HG02981 (cell line): ENCODE results near the gene PLCB4.

Experiments used
- ATAC-seq: cut with Tn5 transposase; IDR thresholded peaks from one replicate; pipeline ENCODE4 v1.9.1; 2021; ENCODE audit warnings: mild to moderate bottlenecking, moderate library complexity; ENCODE audit not compliant: unreplicated experiment

PLCB4 gene

GRCh38 chr20:9478771-9479170, 409.9 kb downstream of the PLCB4 start:
- ATAC-seq: no peak

- no peak for ATAC-seq
Measured at GRCh38 chr20:9480066-9480465, 411.2 kb downstream of the PLCB4 start.

DNA sequence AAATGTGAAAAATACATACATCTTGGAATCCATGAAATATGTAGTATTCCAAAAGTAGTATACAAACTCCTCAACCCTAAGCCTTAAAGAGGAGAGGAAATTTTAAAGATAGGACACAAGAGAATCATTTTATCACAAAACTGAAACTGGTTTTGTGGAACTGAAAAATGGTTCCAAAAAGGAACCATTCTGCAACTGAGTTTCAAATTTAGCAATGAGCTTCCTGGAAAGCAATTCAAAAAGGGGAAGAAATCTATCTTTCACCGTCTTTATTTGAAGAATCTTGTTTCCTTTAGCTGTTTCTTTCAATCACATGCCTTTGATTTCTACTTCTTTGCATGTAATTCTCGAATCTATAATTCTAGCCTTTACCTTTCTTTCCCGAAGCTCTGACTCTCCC, 413.3 kb downstream of the PLCB4 start:
- ATAC-seq: no peak

DNA sequence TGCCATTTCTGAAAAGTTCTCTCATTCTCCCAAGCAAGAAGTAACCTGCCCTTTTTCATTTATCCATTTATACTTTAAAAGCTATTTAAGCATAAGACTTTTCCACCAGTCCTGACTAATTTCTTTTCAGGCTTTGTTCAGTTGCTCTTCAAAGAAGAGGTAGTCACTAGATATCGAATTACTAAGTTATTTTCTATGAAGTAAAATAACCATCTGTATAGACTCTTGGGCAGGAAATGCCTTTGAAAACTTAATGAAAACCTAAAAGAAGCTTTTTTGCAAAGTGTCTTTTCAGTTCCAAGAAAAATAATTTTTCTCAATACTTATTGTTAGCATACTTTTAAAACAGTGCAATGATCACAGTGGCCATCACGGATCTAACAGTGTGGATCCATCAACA, 414.2 kb downstream of the PLCB4 start:
- no peak for ATAC-seq

- no peak for ATAC-seq
Measured at GRCh38 chr20:9485614-9486340, 416.9 kb downstream of the PLCB4 start.

GRCh38 chr20:9487231-9487630, 418.3 kb downstream of the PLCB4 start:
- ATAC-seq: no peak

DNA sequence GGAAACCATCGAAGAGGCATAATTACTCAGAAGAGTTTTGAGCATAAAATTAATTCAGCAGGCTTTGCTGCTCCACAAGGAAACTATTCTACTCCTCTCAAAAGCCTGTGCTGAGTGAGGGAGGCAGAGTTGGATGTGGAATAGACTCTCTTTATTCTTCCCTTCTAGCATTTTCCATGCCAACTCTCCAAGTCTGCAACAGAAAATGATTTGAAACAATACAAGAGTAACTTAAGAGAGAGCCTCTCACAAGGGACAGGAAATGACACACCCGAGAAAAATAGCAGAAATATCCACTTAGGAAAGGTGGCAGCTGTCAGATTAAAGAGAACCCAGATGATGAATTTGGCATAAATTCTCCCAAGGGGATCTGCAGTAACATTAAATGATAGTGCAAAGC, 419.2 kb downstream of the PLCB4 start:
- no peak for ATAC-seq

DNA sequence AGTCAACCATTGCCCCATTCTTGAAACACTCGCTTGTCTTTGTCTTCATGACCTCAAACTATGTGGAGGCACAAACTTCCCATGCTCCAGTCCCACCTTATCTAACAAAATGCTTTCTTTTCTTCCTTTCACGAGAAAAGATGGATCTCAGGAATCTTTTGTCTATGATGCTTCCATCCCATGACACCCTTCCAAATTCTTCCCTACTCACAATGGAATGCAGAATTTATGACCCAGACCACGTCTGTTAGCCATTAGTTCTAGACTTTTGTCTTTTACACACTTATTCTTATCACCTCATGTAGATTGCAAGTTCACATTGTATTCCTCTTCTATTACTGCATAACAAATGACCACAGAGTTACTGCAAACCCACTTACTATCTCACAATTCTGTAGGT, 421.3 kb downstream of the PLCB4 start:
- no peak for ATAC-seq

DNA sequence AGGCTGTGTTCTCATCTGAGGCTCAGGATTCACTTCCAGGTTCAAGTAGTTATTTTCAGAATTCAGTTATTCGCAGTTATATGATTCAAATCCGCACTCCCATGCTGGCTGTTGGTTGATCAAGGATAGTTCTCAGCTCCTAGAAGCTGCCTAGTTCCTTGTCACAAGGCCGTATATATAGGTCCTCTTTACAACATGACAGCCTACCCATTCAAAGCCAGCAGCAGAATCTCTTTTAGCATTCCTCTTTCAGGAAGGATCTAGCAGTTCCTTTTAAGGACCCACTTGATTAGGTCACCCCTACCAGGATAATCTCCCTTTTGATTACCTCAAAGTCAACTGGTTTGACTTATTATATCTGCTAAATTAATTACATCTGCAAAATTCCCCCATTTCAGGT, 421.7 kb downstream of the PLCB4 start:
- no peak for ATAC-seq

- no peak for ATAC-seq
Measured at GRCh38 chr20:9491324-9491723, 422.4 kb downstream of the PLCB4 start.

DNA sequence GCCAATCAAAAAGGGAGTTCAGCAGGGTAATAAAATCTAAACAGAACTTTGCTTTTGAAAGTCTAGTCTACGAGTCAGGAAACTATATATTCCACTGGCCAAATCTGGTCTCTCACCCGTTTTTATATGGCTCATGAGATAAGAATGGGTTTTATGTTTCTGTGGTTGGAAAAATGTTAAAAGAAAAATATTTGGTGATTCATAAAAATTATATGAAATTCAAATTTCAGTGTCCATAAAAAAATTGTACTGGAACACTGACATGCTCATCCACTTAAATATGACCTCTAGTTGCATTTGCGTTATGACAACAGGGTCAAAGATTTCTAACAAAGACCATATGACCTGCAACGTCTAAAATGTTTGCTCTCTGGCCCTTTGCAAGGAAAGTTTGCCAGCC, 423.2 kb downstream of the PLCB4 start:
- ATAC-seq: no peak

DNA sequence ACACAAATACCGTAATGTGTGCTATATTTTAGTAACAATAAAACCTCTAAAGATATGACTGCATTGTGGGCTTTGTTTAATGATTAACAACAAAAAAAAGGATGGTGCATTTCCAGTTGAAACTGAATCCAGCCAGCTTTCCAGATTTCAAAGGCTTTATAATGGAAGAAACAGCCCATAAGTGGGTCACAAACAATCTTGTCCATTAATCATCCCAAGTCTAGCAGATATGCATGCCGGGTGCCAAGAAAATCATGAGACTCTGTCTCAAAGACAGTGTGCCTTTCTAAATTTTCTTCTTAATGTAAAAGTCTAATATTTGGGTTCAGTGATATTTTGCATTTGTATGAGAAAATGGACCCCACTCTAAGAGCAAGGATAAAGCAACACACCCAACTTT, 424.9 kb downstream of the PLCB4 start:
- ATAC-seq: no peak

DNA sequence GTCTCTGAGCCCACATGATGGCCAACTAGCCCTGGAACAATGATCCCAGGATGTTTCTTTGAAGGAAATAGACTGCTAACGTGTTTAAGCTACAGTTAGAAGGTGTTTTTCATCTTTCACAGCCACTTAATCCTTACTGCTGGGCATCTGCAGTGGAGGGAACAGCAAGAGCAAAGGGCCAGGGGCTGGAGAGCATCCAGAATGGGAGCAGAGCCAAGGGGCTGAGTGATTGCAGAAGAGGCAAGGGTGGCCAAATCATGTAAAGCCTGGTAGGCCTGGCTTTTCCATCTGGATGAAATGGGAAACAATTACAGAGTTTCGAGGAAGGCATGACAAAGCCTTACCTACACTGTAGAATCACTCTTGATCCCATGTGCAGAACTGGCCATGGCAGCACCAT, 426.8 kb downstream of the PLCB4 start:
- no peak for ATAC-seq

DNA sequence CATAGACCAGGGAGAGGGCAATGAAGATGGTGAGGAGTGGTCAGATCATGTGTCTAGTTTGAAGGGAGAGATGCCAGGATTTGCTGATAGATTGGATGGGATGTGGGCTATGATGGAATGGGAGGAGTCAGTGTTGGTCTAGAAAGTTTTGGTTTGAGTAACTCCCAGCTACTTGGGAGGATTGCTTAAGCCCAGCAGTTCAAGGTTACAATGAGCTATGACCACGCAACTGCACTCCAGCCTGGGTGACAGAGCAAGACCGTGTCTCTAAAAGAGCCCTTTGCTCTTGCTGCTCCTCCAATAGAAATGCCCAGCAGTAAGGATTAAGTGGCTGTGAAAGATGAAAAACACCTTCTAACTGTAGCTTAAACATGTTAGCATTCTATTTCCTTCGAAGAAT, 427.3 kb downstream of the PLCB4 start:
- ATAC-seq: no peak

DNA sequence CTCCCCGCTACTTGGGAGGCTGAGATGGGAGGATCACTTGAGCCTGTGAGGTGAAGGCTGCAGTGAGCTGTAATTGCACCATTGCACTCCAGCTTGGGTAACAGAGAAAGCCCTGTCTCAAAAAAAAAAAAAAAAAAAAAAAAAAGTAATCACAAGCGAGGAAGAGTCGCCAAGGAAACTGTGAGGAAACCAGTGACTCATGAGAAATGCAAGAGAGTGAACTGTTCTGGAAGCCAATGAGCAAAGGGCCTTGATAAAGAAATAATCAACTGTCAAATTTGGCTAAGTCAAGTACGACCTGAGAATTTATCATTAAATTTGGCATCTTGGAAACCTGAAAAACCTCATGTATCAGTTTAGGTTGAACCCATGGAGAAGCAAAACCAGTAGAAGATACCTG, 429.4 kb downstream of the PLCB4 start:
- no peak for ATAC-seq

- no peak for ATAC-seq
Measured at GRCh38 chr20:9499126-9499899, 430.4 kb downstream of the PLCB4 start.

DNA sequence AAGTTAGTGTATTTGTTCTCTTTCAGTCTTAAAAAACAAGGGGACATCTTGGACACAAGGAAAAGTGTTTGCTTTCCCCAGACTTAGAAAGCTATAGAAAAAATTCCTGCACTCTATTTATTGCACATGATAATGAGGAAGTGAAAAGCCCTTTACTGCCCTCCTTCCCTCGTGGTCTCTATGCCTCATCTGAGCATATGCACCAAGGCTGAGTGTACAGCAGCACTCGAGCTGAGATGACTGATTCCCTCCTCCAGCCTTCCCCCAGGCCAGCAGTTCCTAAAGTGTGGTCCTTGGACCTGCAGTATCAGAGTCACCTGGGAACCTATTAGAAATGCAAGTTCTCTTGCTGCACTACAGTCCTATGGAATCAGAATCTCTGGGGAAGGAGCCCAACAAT, 431.2 kb downstream of the PLCB4 start:
- peak; percentile 57 for ATAC-seq

DNA sequence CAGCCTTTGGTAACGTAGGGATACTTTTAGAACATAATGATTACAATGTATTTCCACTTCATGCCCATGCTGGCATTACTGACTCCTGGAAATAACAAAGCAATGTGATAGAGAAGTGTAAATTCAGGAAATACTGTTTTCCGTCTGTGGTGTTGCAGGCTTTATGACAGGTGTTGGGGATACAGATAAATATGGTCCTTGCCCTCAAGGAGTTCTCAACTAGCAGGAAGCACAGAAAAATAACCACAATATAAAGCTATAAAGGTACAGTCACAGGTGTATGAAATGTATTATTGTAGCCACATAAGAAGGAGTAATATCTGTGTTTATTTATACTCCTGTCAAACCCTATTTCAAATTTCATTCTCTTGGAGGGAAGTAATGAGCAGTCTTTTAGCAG, 432.6 kb downstream of the PLCB4 start:
- no peak for ATAC-seq

DNA sequence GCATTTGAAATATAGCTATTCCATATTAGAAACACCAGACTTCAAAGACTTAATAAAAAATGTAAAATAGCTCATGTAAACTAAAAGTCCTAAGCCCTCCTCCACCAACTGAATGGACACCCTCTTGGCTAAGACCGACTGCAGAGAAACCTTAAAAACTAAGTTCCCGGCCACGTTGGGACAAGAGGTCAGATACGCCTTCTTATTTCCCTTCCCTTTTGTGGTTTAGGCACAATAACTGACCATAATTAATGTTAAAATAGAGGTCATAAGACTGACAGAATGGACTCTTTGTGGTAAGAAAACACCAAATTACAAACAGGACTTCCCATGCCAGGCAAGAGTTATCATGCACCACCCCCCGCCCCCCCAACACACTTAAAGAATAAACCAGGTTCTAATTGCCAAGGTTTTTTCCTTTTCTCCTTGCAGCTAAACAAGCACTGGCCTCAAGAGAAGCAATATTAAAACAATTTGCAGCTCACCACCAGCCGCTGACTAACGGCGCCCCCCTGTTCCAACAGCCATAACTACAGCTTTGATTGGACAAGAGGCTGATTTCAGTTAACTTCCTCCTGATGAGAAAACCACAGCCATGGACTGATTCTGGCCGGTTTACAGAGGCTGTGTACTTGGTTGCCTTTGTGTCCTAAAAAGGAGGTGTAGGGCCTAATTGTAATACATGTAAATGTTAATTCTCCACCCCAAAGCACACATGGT, 434.8 kb downstream of the PLCB4 start:
- ATAC-seq: no peak

GRCh38 chr20:9506280-9506821, 437.5 kb downstream of the PLCB4 start:
- no peak for ATAC-seq

DNA sequence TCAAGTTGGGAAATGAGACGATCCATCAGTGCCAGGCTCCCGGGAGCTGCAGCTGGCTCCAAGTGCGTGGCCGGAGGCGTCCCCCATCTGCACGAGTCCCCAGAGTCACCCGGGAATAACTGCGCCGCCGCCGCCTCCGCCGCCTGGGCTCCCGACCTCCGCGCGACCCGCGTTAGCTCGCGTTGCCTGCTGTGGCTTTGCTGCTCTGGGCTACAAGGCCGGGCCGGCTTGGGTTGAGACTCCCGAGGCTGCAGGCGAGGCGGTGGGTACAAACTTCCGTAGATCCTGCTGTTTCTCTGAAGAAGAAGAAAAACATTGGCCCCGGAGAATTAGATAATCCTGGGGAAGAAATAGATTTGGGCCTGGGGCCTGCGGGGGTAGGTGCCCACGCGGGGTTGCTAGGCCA, 438.1 kb downstream of the PLCB4 start:
- ATAC-seq: no peak
